K562 (cell line): ENCODE measurements around the gene KNCN. TPM values are rescaled to one million over a fixed set of nuclear protein-coding genes. Genes with fewer than 3 reads are reported as not detected.

Source experiments
- ARID1B ChIP-seq: fragments of 450-650 bp; IDR thresholded peaks from 2 replicates; pipeline ENCODE4 v1.6.1; 2016; ENCODE audit warnings: antibody characterized with exemption, mild to moderate bottlenecking, inconsistent platforms
- ATF3 ChIP-seq, 2 experiments: fragments of 450-650 bp in 1 of 2; sonication (generic) in 1 of 2; formaldehyde crosslinking in 1 of 2; IDR thresholded peaks in 1 of 2; conservative IDR thresholded peaks in 1 of 2; 2 replicates each; pipeline versions ENCODE4 v1.6.1 to v1.8.1; 2016 to 2023; ENCODE audit warnings: mild to moderate bottlenecking in 2 of 2, moderate library complexity in 2 of 2, inconsistent platforms in 1 of 2, missing genetic modification reagents in 1 of 2
- DIDO1 ChIP-seq: fragments of 450-650 bp; IDR thresholded peaks from 2 replicates; pipeline ENCODE4 v1.6.1; 2016; ENCODE audit warnings: low read depth, missing biosample characterization, missing genetic modification characterization
- ERF ChIP-seq: fragments of 450-650 bp; formaldehyde crosslinking; IDR thresholded peaks from 2 replicates; pipeline ENCODE4 v1.4.0; 2020; ENCODE audit warnings: mild to moderate bottlenecking, mixed read lengths
- FOXK1 ChIP-seq: sonication (generic); formaldehyde crosslinking; IDR thresholded peaks from 2 replicates; pipeline ENCODE4 v1.8.0; 2022; ENCODE audit warnings: missing genetic modification reagents, mild to moderate bottlenecking, borderline replicate concordance
- JUND ChIP-seq, 2 experiments: IDR thresholded peaks; 2 replicates in 1 of 2; 3 replicates in 1 of 2; pipeline ENCODE4 v1.6.1; 2011; ENCODE audit warnings: borderline replicate concordance in 2 of 2, low read depth in 2 of 2, low read length in 2 of 2, improper control_type of control experiment in 1 of 2, missing biosample characterization in 1 of 2, missing genetic modification characterization in 1 of 2, missing genetic modification reagents in 1 of 2
- LCOR ChIP-seq: sonication (generic); formaldehyde crosslinking; IDR thresholded peaks from 2 replicates; pipeline ENCODE4 v1.8.0; 2022; ENCODE audit warnings: mild to moderate bottlenecking, missing genetic modification reagents
- MEIS2 ChIP-seq: fragments of 450-650 bp; IDR thresholded peaks from 2 replicates; pipeline ENCODE4 v1.6.1; 2014; ENCODE audit warnings: mild to moderate bottlenecking; ENCODE audit not compliant: partially characterized antibody
- MTA3 ChIP-seq: fragments of 450-650 bp; formaldehyde crosslinking; IDR thresholded peaks from 2 replicates; pipeline ENCODE4 v1.6.1; 2017; ENCODE audit warnings: mild to moderate bottlenecking, borderline replicate concordance
- RCOR1 ChIP-seq, 2 experiments: IDR thresholded peaks; 2 replicates each; pipeline ENCODE4 v1.6.1; 2012; ENCODE audit warnings: low read depth in 2 of 2, low read length in 2 of 2, borderline replicate concordance in 1 of 2, improper control_type of control experiment in 1 of 2
- SMARCE1 ChIP-seq: fragments of 450-650 bp; IDR thresholded peaks from 2 replicates; pipeline ENCODE4 v1.7.1; 2016; ENCODE audit warnings: mild to moderate bottlenecking
- TAF1 ChIP-seq: IDR thresholded peaks from 2 replicates; pipeline ENCODE4 v1.6.1; 2011; ENCODE audit warnings: mild to moderate bottlenecking, low read length, moderate library complexity; ENCODE audit not compliant: insufficient read depth, control insufficient read depth, severe bottlenecking; ENCODE audit errors: extremely low read depth
- VEZF1 ChIP-seq: fragments of 200-800 bp; sonication (Bioruptor generic); IDR thresholded peaks from 2 replicates; pipeline ENCODE4 v1.6.1; 2017; ENCODE audit warnings: missing genetic modification characterization, missing compliant biosample characterization
- ZNF143 ChIP-seq: sonication (generic); formaldehyde crosslinking; IDR thresholded peaks from 2 replicates; pipeline ENCODE4 v1.9.0; 2022; ENCODE audit warnings: mild to moderate bottlenecking, missing genetic modification reagents
- ZNF766 ChIP-seq: fragments of 200-800 bp; sonication (Bioruptor generic); conservative IDR thresholded peaks from 2 replicates; pipeline ENCODE4 v1.6.1; 2016; ENCODE audit warnings: missing genetic modification characterization, missing compliant biosample characterization
- polyA plus RNA-seq, 8 experiments: library from polyadenylated mRNA; depleted of rRNA in 4 of 8; stranded (reverse) in 5 of 8; unstranded in 3 of 8; fragments of >200 nt; fragmentation: Nextera tagmentation in 2 of 8; fragmentation: Illumina TruSeq in 1 of 8; extraction: Ambion mirVana in 2 of 8; extraction: Trizol in 1 of 8; gene quantifications; 2 replicates each; pipeline versions ENCODE4 v1.2.1 to v1.2.3, GENCODE V29; 2011 to 2014; ENCODE audit warnings: inconsistent platforms in 1 of 8, missing spikeins in 1 of 8
- total RNA-seq, 7 experiments: library from RNA; depleted of rRNA in 6 of 7; stranded (reverse); fragments of >200 nt in 6 of 7; fragmentation: Illumina TruSeq in 2 of 7; extraction: Trizol in 2 of 7; gene quantifications; 2 replicates each; pipeline versions ENCODE4 v1.2.1 to v1.2.3, GENCODE V29; 2011 to 2021; ENCODE audit warnings: low replicate concordance in 1 of 7

KNCN gene
- total and polyA plus RNA-seq, 9 of the 15 experiments (the other 6 are each of a cell fraction or from before 2014, with no cell fraction given), result not detected

- TF ChIP-seq MTA3 (0 out of 2 replicates have a peak, but pooled peaks have one; percentile 30), RCOR1 (IDR thresholded peaks at IDR 0.05; ENCODE audit: borderline replicate concordance in 1 of 2, low read depth in 2 of 2, low read length in 2 of 2) (peak; percentile 27 to 96; a peak in 2 of 4 replicates), ATF3 (IDR thresholded peaks at IDR 0.05) (peak; percentile 48; the same call in 1 of the 2 replicates), ATF3 (CRISPR knock-in tag; conservative IDR thresholded peaks at IDR 0.05) (no peak), VEZF1 (CRISPR knock-in tag) (peak; percentile 54), ARID1B (peak; percentile 80), ZNF766 (CRISPR knock-in tag) (peak; percentile 82), MEIS2 (no peak), SMARCE1 (peak; percentile 14; the same call in 1 of the 2 replicates), JUND (IDR thresholded peaks at IDR 0.05; ENCODE audit: borderline replicate concordance, low read depth, low read length) (no peak), JUND (tag; IDR thresholded peaks at IDR 0.05; ENCODE audit: borderline replicate concordance, low read depth, low read length) (peak; percentile 37; the same call in 2 of the 3 replicates), TAF1 (no peak), FOXK1 (CRISPR knock-in tag) (no peak), DIDO1 (tag) (0 out of 2 replicates have a peak, but pooled peaks have one; percentile 26), ERF (CRISPR knock-in tag) (0 out of 2 replicates have a peak, but pooled peaks have one; percentile 42), LCOR (CRISPR knock-in tag) (no peak), ZNF143 (CRISPR knock-in tag) (no peak)
These were observed 44.8 kb downstream of the KNCN start (continued) for GRCh38 chr1:46506470-46507219.
